ENCODE results near the gene CTDNEP1.

Gene CTDNEP1

DNA sequence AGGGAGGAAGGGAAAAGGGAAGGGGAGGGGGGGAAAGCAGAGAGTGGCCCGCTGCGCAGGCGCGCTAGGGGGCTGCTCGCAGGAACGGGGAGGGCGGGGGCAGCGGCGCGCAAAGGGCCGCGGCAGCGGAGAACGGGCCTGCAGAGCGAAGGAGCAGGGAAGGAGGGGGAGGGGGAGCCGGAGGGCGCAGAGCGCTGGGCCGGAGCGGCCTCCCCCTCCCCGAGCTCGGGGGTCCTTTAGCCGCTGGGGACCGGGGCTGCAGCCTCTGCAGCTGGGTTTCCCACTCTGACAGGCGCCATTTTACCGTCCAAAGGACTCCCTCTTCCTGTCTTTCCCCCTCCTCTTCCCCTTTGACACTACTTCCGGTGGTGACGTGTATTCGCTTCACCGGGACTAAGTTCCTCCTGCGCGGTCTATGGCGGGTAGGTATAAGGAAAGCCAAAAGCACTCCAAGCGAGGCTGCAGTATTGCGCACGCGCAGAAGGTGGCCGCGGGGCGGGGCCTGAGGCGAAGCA lies at the start of gene CTDNEP1:
Gene CTDNEP1, minus strand, starts transcription at position 74 of the 515 bp plus-strand sequence. CDS start 438 bp downstream, outside the sequence.
- peak; percentile 100 for DNase-seq

DNA sequence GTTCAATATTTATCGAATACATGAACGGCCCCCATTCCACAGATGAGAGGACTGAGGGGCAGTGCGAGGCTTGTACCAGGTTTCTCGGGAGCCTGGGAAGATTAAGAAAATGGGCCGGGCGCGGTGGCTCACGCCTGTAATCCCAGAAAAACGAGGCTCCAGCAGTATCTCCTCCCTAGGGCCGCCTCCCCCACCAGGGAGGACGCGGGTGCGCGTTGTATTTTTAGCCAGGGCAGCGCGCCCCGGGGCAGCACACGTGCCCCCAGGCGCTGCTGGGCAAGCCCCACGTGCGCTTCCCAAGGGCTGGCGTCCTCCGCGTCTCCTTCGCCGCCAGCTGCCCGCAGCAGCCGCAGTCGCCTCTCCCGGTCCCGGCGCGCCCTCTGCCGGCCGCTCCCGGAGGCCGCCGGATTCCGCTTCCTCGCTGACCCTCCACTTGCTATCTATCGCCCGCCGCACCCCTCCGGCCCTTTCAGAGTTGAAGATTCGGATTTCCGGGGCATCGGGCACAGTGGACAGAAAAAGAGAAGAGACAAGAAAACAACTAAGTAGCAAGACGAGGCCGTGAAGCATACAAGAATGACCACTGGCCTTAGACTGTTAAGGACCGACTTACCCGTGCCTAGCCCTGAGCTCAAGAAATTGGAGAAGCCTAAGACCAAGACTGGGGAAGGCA lies 44.8 kb upstream of the CTDNEP1 start:
- DNase-seq, result peak; percentile 91

DNA sequence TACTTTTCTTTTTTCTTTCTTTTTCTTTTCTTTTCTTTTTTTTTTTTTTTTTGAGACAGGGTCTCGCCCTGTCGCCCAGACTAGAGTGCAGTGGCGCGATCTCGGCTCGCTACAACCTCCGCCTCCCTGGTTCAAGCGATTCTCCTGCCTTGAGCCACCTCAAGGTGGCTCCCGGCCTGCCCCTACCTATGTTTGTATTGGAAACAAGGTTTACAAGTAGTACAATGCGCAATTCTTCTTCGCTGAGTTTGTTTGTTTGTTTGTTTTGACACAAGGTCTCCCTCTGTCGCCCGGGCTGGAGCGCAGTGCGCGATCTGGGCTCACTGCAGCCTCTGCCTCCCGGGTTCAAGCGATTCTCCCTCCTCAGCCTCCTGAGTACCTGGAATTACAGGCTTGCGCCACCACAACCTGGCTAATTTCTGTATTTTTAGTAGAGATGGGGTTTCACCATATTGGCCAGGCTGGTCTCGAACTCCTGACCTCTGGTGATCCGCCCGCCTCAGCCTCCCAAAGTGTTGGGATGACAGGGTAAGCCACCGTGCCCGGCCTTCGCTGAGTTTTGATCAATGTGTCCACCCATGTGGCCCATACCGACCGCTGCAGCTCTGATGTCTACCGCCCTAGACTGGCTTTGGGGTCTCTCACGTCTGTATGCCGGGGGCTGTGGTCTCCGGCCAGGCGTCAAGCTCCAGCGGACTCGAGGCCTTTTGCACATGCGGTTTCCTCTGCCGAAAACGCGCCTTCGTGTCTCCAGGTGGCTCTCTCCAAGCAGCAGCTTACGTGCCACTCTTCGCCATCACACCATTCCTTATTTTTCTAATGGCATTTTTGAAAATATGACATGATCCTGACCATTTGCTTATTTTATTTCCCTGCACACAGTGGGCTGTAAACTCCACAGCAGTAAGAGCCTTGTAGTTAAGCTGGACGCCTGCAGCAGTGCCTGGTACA lies 44.0 kb upstream of the CTDNEP1 start:
- DNase-seq, result no peak

DNA sequence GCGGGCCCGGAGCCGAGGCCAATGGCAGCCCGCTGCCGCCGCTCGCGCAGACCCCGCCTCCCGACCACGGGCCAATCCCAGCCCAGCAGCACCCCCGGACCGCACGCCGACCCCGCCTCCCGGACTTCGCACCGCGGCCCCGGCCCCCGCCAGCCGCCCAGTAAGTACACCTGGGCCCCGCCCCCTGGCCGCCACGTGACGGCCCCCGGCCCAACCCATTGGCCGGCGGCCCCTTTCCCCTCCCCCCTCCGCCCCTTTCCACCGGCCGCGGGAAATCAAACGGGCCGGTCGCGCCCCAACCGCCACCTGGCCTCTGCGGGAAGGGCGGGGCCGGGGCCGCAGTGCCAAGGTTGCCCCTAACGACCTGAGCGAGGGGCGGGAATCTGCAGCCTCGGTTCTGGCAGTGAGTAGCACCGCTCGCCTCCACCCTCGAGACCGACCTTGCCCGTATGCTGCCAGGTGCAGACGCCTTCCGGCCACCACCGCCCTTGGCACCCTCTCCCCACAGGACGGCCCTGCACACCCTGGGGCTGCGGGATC lies 43.1 kb upstream of the CTDNEP1 start, which contains the start of gene YBX2:
Gene YBX2, minus strand, starts transcription at position 26 of the 540 bp plus-strand sequence. CDS start 139 bp downstream, outside the sequence.
- peak; percentile 88 for DNase-seq

DNA sequence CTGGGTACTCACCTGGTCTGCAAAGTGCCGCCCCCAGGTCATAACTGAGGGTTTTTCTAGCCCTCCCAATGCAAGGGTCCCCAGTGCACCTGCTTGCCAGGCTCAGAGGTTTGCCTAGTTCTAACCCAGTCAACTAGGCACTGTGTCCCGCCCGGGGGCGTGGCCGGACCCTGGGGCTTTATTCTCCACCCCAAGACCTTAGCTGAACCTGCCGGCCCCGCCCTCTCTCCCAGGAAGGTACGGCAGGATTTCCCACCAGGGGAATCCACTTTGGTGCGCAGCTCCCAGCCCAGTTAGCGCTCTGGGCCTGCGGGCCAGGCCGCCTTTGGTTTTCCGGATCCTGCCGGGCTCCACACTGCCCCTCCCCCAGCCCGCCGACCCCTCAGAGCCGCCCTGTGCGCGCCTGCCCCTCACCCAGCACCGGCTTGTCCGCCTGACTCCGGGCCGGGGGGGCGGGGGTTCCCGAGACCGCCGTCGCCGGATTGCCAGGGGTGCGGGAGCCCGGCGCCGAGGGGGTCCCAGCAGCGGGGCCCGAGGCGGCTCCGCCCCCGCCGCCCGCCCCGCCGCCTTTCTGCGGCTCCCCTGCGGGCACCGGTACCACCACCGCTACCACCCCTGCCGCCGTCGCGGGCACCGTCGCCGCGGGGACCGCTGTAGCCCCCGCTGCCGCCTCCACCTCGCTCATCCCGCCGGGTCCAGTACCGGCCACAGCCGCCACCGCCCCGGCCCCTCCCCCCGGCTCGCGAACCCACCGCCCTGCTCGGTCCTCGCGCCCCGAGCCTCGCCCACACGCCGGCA lies 42.5 kb upstream of the CTDNEP1 start:
- DNase-seq, result no peak

DNA sequence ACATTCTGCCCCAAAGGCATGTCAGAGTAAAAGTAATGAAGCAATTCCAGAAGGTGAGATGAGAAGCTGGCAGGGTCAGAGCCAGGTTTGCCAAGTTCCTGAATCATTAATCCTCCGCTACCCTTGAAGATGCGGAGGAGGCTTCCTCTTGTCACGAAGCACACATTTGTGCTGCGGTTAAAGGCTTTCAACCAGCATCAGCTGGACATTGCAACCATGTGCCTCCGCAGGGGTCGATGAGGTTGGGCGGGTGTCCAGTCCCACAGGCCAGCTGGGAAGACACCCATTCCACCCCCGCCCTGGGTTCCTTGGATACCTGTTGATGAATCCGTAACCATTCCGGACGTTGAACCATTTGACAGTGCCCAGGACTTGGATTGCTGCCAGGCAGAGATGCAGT lies 41.6 kb upstream of the CTDNEP1 start:
- DNase-seq, result no peak

DNA sequence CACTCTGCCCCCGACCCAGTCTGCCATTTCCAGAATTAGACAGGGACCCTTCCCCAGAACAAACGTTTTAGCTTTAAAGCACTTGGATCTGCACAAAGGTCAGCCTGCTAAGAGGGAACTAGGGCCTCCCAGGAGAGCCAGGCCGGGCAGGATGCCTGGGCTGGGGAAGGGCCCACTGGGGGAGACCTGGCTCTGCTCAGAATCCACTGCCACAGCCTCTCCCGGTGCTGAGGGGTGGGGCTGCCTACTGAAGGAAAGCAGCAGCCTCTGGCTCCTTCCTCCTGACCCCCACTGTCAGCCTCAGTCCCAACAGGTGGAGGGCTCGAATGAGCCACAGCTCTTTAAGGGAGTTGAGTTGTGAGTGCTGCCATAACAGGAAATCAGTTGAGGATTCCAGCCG lies 41.2 kb upstream of the CTDNEP1 start:
- no peak for DNase-seq

- no peak for DNase-seq
Measured at GRCh38 chr17:7292194-7292593, 40.7 kb upstream of the CTDNEP1 start.

- no peak for DNase-seq
Measured at GRCh38 chr17:7290685-7291084, 39.2 kb upstream of the CTDNEP1 start.

- no peak for DNase-seq
Measured at GRCh38 chr17:7290166-7290565, 38.6 kb upstream of the CTDNEP1 start.

DNA sequence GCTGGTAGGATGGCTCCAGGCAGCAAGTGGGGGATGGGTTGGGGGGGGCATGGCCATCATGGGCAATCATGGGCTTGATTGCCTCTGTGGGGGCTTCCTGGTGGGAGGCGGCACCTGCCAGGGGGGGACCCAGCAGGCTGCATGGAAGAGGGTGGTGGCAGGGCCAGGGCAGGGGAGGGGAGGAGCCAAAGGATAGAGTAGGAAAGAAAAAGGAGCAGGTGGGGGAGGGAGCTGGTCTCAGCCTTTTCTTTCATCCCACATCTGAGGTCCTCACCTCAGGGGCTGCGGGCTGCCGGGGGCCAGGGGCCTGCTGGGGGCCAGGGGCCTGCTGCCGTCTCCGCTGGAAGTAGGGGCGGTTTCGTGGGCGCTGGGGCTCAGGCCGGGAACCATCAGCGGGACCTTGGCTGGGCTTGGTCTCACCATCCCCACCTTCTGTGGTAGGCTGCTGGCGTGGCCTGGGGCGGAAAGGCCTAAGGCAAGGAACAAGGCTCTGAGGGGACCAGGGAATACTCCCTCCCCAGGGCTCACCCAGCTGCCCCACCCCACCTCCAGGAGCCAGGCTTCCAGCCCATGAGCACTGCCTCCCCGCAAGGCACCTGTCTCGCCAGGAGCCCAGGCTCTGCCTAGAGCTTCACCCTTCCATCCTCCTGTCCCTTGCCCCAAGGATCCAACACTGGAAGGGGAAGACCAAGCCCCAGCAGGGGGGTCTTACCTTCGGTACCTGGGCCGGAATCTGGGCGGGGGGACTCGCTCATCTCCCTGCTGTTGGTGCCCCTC lies 37.9 kb upstream of the CTDNEP1 start:
- DNase-seq, result no peak

DNA sequence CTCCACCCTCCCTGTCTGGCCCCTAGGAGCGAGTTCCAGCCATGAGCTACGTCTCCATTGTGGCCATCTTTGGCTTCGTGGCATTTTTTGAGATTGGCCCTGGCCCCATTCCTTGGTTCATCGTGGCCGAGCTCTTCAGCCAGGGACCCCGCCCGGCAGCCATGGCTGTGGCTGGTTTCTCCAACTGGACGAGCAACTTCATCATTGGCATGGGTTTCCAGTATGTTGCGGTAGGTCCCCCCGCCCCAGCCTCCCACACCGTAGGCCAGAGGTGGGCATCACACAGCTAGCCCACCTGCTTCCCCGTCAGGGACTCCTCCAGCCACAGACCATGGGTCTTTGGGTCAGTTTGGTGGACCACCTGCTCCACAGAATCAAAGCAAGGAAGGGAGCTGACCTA lies 34.1 kb upstream of the CTDNEP1 start:
- no peak for DNase-seq

- no peak for DNase-seq
Measured at GRCh38 chr17:7284911-7285310, 33.4 kb upstream of the CTDNEP1 start.

DNA sequence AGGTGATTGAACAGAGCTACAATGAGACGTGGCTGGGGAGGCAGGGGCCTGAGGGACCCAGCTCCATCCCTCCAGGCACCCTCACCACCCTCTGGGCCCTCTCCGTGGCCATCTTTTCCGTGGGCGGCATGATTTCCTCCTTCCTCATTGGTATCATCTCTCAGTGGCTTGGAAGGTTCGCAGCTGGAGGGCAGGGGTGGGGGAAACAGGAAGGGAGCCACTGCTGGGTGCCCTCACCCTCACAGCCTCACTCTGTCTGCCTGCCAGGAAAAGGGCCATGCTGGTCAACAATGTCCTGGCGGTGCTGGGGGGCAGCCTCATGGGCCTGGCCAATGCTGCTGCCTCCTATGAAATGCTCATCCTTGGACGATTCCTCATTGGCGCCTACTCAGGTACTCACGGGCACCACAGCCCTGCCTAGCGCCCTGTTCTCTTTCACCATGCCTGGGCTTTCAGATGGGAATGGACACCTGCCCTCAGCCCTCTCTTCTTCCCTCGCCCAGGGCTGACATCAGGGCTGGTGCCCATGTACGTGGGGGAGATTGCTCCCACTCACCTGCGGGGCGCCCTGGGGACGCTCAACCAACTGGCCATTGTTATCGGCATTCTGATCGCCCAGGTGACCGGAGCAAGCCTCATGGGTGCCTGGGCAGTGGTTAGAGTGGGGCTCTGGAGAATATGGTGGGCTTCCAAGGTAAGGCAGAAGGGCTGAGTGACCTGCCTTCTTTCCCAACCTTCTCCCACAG lies 32.1 kb upstream of the CTDNEP1 start:
- DNase-seq, result no peak

GRCh38 chr17:7282752-7283321 lies 31.3 kb upstream of the CTDNEP1 start:
- no peak for DNase-seq

DNA sequence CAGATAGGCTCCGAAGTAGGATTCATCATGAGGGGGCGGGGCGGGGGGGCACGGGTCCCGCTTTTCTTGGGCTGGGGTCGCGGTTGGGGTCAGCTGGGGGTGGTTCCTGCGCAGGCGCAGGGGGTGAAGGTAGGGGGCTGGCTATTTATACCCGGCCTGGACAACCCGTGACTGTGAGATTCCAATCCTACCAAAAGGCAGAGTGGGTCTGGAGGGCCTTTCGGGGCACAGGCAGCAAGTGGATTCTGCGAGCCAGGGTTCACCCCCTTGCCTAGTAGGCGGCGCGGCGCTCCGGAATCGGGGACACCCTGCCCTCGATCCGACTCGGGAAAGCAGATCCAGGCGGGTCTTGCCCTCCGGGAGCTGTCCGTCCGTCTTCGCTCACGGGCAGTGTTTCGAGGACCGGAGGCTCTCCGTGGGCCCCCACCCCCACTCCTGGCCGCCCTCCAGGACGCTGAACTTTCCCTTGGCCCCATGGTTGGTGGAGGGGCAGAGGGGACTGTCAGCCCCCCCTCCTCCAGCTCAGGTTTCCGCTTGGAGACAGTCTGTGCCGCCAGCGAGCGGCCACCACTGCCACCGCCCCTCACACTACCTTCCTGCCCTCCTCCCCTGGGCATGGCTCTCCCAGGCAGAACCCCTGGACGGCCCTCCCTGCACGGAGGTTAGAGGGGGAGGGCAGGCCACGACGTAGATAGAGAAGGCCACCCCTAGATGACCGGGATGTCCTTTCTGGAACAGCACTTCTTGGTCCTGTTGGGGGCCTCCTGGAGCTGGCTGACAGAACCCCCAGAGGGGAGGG lies 30.6 kb upstream of the CTDNEP1 start:
- peak; percentile 59 for DNase-seq

DNA sequence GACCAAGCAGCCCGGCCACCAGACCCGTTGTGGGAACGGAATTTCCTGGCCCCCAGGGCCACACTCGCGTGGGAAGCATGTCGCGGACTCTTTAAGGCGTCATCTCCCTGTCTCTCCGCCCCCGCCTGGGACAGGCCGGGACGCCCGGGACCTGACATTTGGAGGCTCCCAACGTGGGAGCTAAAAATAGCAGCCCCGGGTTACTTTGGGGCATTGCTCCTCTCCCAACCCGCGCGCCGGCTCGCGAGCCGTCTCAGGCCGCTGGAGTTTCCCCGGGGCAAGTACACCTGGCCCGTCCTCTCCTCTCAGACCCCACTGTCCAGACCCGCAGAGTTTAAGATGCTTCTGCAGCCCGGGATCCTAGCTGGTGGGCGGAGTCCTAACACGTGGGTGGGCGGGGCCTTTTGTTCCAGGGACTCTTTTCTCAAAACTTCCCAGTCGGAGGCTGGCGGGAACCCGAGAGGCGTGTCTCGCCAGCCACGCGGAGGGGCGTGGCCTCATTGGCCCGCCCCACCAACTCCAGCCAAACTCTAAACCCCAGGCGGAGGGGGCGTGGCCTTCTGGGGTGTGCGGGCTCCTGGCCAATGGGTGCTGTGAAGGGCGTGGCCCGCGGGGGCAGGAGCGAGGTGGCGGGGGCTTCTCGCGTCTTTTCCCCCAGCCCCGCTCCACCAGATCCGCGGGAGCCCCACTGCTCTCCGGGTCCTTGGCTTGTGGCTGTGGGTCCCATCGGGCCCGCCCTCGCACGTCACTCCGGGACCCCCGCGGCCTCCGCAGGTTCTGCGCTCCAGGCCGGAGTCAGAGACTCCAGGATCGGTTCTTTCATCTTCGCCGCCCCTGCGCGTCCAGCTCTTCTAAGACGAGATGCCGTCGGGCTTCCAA lies 29.8 kb upstream of the CTDNEP1 start, which contains the start of gene SLC2A4:
Gene SLC2A4, plus strand, starts transcription at position 645 of the 879 bp plus-strand sequence. Its CDS starts 217 bp downstream, at position 862.
- peak; percentile 96 for DNase-seq

DNA sequence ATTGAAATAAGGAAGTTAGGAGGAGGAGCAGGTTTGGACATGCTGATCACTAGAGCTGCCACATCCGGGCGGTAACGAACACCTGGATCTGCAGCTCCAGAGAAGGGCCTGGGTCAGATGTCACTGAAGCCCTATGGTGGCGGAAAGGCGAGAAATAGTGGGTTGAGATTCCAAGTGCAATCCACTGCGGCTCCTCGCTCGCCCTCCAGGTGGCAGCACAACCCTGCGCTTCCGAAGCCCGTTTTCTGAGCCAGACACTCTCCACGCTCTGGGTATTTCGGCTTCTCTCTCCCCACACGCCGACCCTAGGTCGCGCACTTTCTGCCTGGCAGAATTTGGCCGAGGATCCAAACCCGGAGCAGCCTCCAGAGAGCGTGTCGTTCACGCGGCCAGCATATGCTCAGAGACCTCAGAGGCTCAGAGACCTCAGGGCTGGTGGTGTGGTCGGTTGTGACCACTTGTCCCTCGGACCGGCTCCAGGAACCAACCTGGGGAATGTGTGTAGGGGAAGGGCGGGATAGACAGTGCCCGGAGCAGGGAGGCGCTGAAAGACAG lies 29.1 kb upstream of the CTDNEP1 start:
- peak; percentile 93 for DNase-seq
